D341Med (cell line): ENCODE measurements around the gene LITAF.
"Not testable (repeated sequence)": the region's sequence is repeated elsewhere in the genome, so short reads cannot be mapped to it uniquely, and the experiment has no call there.

Experiments used
- DNase-seq: peaks from one replicate; pipeline ENCODE4 v3.0.0; 2012; ENCODE audit warnings: low spot score

LITAF gene

GRCh38 chr16:11620243-11621003 is 33.7 kb upstream of the LITAF start:
- DNase-seq = no peak

GRCh38 chr16:11619327-11619851 is 32.7 kb upstream of the LITAF start:
- no peak for DNase-seq

- no peak for DNase-seq
Measured at GRCh38 chr16:11618107-11618717, 31.5 kb upstream of the LITAF start.

- DNase-seq = no peak
Measured at GRCh38 chr16:11615748-11616447, 29.2 kb upstream of the LITAF start.

GRCh38 chr16:11614587-11615175 is 28.0 kb upstream of the LITAF start:
- no peak for DNase-seq

- no peak for DNase-seq
Measured at GRCh38 chr16:11613381-11614303, 26.9 kb upstream of the LITAF start.

- DNase-seq = no peak
Measured at GRCh38 chr16:11612665-11613025, 25.9 kb upstream of the LITAF start.

GRCh38 chr16:11611871-11612664 is 25.3 kb upstream of the LITAF start:
- DNase-seq = no peak

- no peak for DNase-seq
Measured at GRCh38 chr16:11610580-11610979, 23.9 kb upstream of the LITAF start.

- no peak for DNase-seq
Measured at GRCh38 chr16:11610121-11610505, 23.4 kb upstream of the LITAF start.

- DNase-seq = no peak
Measured at GRCh38 chr16:11609474-11610120, 22.9 kb upstream of the LITAF start.

- DNase-seq = no peak
Measured at GRCh38 chr16:11605891-11606290, 19.2 kb upstream of the LITAF start.

- no peak for DNase-seq
Measured at GRCh38 chr16:11605564-11605886, 18.8 kb upstream of the LITAF start.

- DNase-seq = no peak
Measured at GRCh38 chr16:11604783-11605563, 18.3 kb upstream of the LITAF start.

- DNase-seq = not testable (repeated sequence)
Measured at GRCh38 chr16:11604296-11604695, 17.6 kb upstream of the LITAF start.

- DNase-seq = no peak
Measured at GRCh38 chr16:11603331-11603750, 16.6 kb upstream of the LITAF start.

GRCh38 chr16:11602321-11602720 is 15.6 kb upstream of the LITAF start:
- DNase-seq = no peak

GRCh38 chr16:11601911-11602310 is 15.2 kb upstream of the LITAF start:
- DNase-seq = no peak

- DNase-seq = no peak
Measured at GRCh38 chr16:11601425-11601824, 14.7 kb upstream of the LITAF start.

GRCh38 chr16:11599579-11599978 is 12.9 kb upstream of the LITAF start:
- DNase-seq = no peak
